NCI-H446 treated with DMSO at 0.1 percent for 48 hours (cell line): ENCODE data around the gene PPP1R8.

ENCODE experiments used
- DNase-seq: peaks from one replicate; lab custom pipeline; 2025; lab: John Stamatoyannopoulos, UW

PPP1R8 gene

GRCh38 chr1:27894521-27894920 is 63.9 kb downstream of the PPP1R8 start:
- no peak for DNase-seq
